HG02623 (cell line): Measurements from ENCODE around the gene SDCCAG8.

ENCODE experiments used
- ATAC-seq: cut with Tn5 transposase; IDR thresholded peaks from one replicate; pipeline ENCODE4 v1.9.1; 2021; ENCODE audit warnings: moderate library complexity; ENCODE audit not compliant: unreplicated experiment

SDCCAG8 gene

DNA sequence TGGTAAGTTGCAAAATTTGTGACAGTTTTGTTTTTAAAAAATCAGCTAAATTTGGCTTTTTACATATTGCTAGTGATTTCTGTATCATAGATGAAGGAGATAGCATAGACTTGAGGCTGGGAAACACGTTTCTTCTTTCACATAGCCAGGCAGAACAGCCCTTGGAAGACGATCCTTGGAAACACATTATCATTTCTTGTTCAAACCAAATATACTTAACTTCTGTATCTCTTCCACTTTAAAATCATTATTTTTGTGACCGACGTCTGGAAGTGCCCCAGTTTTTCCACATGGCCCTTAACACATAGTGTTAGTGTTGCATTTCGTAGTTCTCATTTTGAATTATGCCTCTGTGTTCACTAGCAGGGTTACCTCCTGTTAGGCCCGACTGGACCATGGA lies 193.5 kb downstream of the SDCCAG8 start:
- no peak for ATAC-seq

GRCh38 chr1:243452092-243452491 lies 196.3 kb downstream of the SDCCAG8 start:
- no peak for ATAC-seq

DNA sequence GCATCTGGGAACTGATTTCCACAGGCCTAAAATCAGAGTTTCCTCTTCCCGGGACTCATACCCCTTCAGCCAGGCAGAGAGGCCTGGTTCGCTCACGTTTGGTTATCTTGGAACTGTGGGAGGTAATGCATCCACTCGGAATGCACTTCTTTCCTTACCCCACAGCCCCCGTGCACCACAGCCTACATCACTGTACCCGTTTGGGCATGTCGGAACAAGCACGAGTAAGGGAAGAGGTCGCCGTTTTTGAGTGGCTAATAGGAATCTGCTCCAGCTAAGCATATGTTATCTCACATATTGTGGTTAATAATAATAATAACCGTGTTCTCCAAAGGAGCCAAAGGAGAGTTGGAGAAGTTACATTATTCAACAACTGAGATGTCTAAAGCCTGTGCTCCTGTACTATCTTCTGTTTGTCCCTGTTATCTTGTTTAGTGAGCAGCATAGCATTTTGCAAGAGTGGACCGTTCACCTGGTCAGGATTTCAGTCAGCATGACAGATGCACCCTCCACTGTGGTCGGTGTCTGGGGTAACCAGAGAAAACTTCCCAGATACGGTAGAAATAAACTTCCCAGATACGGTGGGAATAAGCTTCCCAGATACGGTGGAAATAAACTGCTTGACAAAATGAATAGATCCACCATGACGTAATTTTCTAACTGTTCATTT lies 198.6 kb downstream of the SDCCAG8 start:
- no peak for ATAC-seq

GRCh38 chr1:243455760-243456651 lies 200.2 kb downstream of the SDCCAG8 start:
- no peak for ATAC-seq

DNA sequence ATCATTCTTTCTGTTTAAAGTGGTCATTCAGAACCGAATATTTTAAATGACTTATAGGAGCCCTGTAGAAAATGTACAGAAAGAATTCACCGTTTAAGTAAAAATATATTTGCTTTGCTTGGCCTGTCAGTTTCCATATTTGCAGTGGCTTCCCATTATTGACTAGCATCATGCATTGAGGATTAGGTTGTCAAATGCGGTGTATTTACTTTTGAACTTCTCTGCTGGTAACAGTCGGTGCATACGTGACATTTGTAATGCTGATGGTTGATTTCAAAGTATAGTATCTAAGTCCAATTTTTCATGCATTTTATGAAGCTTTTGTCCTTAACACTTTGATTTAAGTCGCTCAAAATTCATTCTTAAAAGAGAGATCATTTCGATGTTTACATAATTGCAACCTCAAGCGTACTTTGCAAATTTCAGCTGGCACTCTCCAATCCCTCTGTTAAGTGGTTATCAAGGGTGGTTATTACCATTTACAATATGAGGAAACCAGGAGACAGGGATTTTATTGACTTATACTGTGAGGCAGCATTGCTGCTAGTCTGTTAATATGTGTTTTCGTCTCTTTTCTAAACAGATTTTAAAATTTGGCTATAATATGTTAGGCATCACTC lies 201.6 kb downstream of the SDCCAG8 start:
- ATAC-seq, result no peak

GRCh38 chr1:243459059-243459458 lies 203.2 kb downstream of the SDCCAG8 start:
- ATAC-seq, result no peak

DNA sequence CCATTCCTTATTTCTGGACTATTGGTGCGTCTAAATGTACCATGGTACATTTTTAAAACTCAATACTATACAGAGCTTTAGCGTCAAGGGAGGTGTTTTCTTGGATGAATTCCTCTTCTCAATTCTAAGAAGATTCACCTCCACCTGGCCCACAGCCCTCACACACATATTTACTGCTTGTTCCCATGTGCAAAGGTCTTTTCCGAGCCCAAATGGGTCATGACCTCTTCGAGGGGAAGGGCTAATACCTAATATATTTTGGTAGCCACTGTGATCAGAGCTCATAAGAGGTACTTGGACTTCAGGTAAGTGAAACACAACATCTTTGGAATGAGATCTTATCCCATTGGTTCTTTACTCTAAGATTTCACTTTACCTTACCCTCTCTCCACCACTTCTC lies 205.9 kb downstream of the SDCCAG8 start:
- ATAC-seq, result no peak

GRCh38 chr1:243462929-243463697 lies 207.3 kb downstream of the SDCCAG8 start:
- no peak for ATAC-seq

- no peak for ATAC-seq
Observed at GRCh38 chr1:243465081-243465480, 209.2 kb downstream of the SDCCAG8 start.

DNA sequence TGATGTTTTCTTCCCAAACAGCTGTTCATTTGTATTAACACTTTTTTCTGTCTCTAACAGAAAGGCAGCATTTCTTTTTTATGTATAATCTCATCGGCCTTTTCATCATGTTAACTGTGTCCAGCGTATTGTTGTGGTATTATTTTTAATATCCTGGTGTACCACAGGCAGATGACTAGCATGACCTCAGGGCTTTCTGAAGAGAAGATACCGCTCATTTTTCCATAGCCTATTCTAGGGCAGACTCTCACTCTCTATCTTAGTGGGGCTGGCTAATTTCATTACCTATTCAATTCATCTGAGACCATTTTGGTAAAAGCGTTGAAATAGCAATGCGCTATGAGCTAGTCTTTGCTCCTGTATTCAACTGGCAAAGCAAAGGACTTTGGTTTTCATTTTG lies 209.9 kb downstream of the SDCCAG8 start:
- ATAC-seq, result no peak

DNA sequence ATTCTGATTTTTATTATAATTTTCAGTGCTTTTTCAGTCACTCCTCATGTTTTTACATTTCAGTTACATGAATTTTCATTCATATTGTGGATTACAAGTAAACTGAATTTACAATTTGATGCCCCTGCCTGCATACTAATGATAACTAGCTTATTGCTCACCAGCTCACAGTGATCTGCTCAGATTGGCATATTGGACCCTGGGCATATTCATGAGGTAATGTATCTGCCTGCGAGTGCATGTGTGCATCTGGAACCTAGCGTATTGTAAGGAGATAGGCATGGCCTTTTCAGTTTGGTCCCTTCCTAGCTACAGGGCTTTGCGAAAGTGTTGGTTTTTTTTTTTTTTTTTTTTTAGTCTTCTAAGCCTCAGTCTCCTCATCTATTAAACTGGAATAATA lies 213.7 kb downstream of the SDCCAG8 start:
- no peak for ATAC-seq

DNA sequence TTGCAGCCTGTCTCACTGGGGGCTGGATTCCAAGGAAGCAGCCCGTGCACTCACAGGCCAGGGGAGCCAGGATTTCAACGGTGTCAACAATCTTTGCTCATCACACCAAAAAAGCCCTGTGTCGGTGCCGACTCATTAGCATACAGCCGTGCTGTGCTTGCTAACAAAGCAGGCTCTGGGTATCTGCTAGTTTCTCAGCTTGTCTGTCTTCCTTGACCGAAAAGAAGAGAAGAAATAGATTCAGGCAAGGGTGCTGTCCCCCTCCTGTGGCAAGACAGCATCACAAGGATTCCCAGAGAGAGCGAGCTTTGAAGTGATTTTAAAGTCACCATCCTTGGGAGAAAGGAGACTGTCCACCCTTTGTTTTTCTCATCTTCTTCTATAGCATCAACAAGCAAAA lies 214.7 kb downstream of the SDCCAG8 start:
- no peak for ATAC-seq

DNA sequence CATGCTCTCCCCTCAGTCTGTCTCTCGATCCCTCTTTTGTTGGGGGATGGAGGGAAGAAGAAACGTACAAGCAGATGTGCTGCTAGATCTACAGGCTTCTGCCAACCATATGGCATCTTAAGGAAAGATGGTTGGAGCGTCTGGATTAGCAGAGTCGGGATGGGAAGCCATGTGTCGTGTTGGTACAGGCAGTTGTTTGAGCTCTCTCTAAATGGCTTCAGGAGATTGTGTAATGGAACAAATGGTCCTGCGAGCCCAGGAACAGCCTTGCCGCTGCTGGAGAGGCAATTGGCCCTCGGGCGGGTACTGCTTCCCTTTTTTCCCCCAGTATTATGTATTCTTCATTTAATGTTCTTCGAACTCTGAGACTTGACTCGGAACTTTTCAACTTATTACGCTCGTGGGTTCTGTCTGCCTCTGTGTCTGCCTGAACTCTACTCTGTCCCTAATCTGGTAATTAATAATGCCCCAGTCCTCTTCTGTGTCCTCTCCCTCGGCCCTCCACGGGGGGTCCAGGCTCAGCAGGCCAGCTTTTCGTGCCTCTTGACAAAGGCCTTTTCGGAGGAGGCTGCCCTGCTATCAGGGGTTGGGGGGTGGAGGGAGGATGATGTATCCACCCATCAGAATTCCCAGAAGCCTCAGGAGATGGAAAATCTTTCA lies 215.3 kb downstream of the SDCCAG8 start:
- ATAC-seq, result no peak

GRCh38 chr1:243471754-243472745 lies 216.2 kb downstream of the SDCCAG8 start:
- ATAC-seq, result peak; percentile 77

GRCh38 chr1:243473227-243474135 lies 217.6 kb downstream of the SDCCAG8 start:
- ATAC-seq, result no peak

- no peak for ATAC-seq
Observed at GRCh38 chr1:243474136-243474881, 218.5 kb downstream of the SDCCAG8 start.

- no peak for ATAC-seq
Observed at GRCh38 chr1:243474906-243475305, 219.1 kb downstream of the SDCCAG8 start.

DNA sequence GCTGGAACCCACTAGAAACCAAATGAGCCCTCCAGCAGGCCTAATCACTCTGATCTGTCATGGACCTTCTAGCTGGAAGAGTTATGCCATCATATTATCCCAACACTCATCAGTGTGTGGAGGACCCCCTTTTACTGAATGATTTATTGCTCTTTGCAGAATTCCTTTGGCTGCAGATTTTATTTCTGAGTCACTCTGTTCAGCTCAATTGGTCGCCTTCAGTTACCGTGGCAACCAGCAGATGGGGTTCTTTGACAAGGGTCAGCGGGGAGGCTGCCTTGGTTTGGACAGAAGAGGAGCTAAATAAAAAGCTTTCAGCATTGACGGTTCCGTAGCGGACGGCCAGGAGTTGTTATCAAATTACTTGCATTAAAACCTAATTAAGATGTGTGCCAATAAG lies 220.1 kb downstream of the SDCCAG8 start:
- no peak for ATAC-seq
